HepG2 (cell line): Measurements from ENCODE around the gene PPP1CA. TPM values are rescaled to one million over a fixed set of nuclear protein-coding genes. Genes with fewer than 3 reads are reported as not detected.

Experiments
- ATAC-seq: fragments of 200-7000 bp; cut with Tn5 transposase; 3 replicates; pipeline ENCODE4 v1.9.1; 2020; ENCODE audit warnings: mild to moderate bottlenecking, moderate library complexity
- BruUV-seq: library from RNA; stranded (reverse); fragments of 400-500 nt; replicated peaks from 2 replicates; lab custom pipeline; 2021; lab: Mats Ljungman, UMichigan
- CTCF ChIA-PET: fragments of 300-600 bp; formaldehyde crosslinking; extraction: SDS; loops from one replicate; lab custom pipeline; 2021; ENCODE audit warnings: low total read pairs, inconsistent platforms, low intra/inter-chr PET ratio; lab: Yijun Ruan, JAX
- POLR2A ChIA-PET: fragments of 350-600 bp; sonication (Branson Sonifier 250); formaldehyde crosslinking; loops from one replicate; lab custom pipeline; 2020; ENCODE audit warnings: antibody characterized with exemption, inconsistent platforms; lab: Yijun Ruan, JAX
- DNase-seq: peaks from one replicate; pipeline ENCODE4 v3.0.0-alpha.2; 2015; ENCODE audit warnings: low spot score
- FAIRE-seq: peaks from 3 replicates; lab custom pipeline; 2011; peaks lifted over from hg19 to GRCh38; lab: Jason Lieb, UNC
- H2AFZ ChIP-seq: one replicate; pipeline ENCODE4 v1.6.1; 2011; ENCODE audit warnings: low read length, inconsistent platforms
- H3K27ac ChIP-seq: fragments of 300-600 bp; 3 replicates; pipeline ENCODE4 v1.8.0; 2011; ENCODE audit warnings: mixed run types, mild to moderate bottlenecking, mixed read lengths, low read length, inconsistent platforms; ENCODE audit not compliant: insufficient read depth; ENCODE audit errors: extremely low read length
- H3K27me3 ChIP-seq, 2 experiments: fragments of 200-600 bp in 1 of 2; 2 replicates in 1 of 2; 3 replicates in 1 of 2; pipeline versions ENCODE4 v1.6.0 to v1.8.0; 2011; ENCODE audit warnings: low read length in 2 of 2, mild to moderate bottlenecking in 2 of 2, moderate library complexity in 2 of 2, inconsistent platforms in 1 of 2; ENCODE audit not compliant: insufficient read depth in 2 of 2, control insufficient read depth in 1 of 2
- H3K36me3 ChIP-seq, 2 experiments: fragments of 200-600 bp in 1 of 2; replicated peaks in 1 of 2; 2 replicates in 1 of 2; 3 replicates in 1 of 2; pipeline versions ENCODE4 v1.5.1 to v1.8.0; 2011; ENCODE audit warnings: low read length in 2 of 2, inconsistent platforms in 1 of 2; ENCODE audit not compliant: insufficient read depth in 2 of 2, control insufficient read depth in 1 of 2
- H3K4me1 ChIP-seq: 2 replicates; pipeline ENCODE4 v1.5.1; 2012; ENCODE audit warnings: low read length, inconsistent platforms; ENCODE audit not compliant: insufficient read depth
- H3K4me2 ChIP-seq: 2 replicates; pipeline ENCODE4 v1.6.0; 2011; ENCODE audit warnings: low read depth, low read length, inconsistent platforms
- H3K4me3 ChIP-seq, 3 experiments: fragments of 200-600 bp in 1 of 3; sonication (generic), shearing (Covaris generic) in 1 of 3; replicated peaks in 1 of 3; 2 replicates each; pipeline ENCODE4 v1.5.1; 2011 to 2016; ENCODE audit warnings: low read length in 3 of 3, inconsistent platforms in 2 of 3, low read depth in 2 of 3, mild to moderate bottlenecking in 2 of 3, control low read depth in 1 of 3, mixed read lengths in 1 of 3; ENCODE audit not compliant: insufficient read depth in 1 of 3
- H3K79me2 ChIP-seq: one replicate; pipeline ENCODE4 v1.6.1; 2011; ENCODE audit warnings: low read length, inconsistent platforms; ENCODE audit not compliant: insufficient read depth
- H3K9ac ChIP-seq: 2 replicates; pipeline ENCODE4 v1.6.0; 2011; ENCODE audit warnings: mild to moderate bottlenecking, low read depth, low read length, inconsistent platforms; ENCODE audit not compliant: insufficient read depth
- H3K9me3 ChIP-seq: 2 replicates; pipeline ENCODE4 v1.5.1; 2012; ENCODE audit warnings: mild to moderate bottlenecking, low read length
- H4K20me1 ChIP-seq: 2 replicates; pipeline ENCODE4 v1.6.0; 2011; ENCODE audit warnings: inconsistent platforms, mild to moderate bottlenecking, low read length, moderate library complexity; ENCODE audit not compliant: insufficient read depth
- ATF7-NPFF ChIP-seq: sonication (generic); formaldehyde crosslinking; IDR thresholded peaks from 2 replicates; pipeline ENCODE4 v1.8.1; 2023; ENCODE audit warnings: mild to moderate bottlenecking, low read depth, missing genetic modification reagents, moderate library complexity
- HES4 ChIP-seq: sonication (generic); formaldehyde crosslinking; IDR thresholded peaks from 2 replicates; pipeline ENCODE4 v1.9.0; 2021; ENCODE audit warnings: mild to moderate bottlenecking, missing genetic modification reagents, borderline replicate concordance
- KAT7 ChIP-seq: IDR thresholded peaks from 2 replicates; pipeline ENCODE4 v1.6.1; 2018; ENCODE audit warnings: borderline replicate concordance, missing compliant biosample characterization
- MAFF ChIP-seq: IDR thresholded peaks from 2 replicates; pipeline ENCODE4 v1.6.1; 2011; ENCODE audit warnings: low read depth, low read length, improper control_type of control experiment
- MAFK ChIP-seq, 2 experiments: IDR thresholded peaks in 1 of 2; conservative IDR thresholded peaks in 1 of 2; 2 replicates each; pipeline ENCODE4 v1.6.1; 2011; ENCODE audit warnings: improper control_type of control experiment in 2 of 2, low read length in 2 of 2
- MTF1 ChIP-seq: sonication (generic); formaldehyde crosslinking; IDR thresholded peaks from 2 replicates; pipeline ENCODE4 v1.5.0; 2020; ENCODE audit warnings: missing genetic modification reagents
- RBM39 ChIP-seq: fragments of 200-400 bp; formaldehyde crosslinking; IDR thresholded peaks from one replicate; pipeline ENCODE4 v1.6.1; 2018; ENCODE audit warnings: antibody characterized with exemption, mild to moderate bottlenecking, low read depth, low read length; ENCODE audit not compliant: poor library complexity, severe bottlenecking
- SALL2 ChIP-seq: sonication (generic); formaldehyde crosslinking; IDR thresholded peaks from 2 replicates; pipeline ENCODE4 v1.8.1; 2023; ENCODE audit warnings: mild to moderate bottlenecking, missing genetic modification reagents, inconsistent platforms
- SOX13 ChIP-seq, 3 experiments: fragments of 450-650 bp in 1 of 3; sonication (generic) in 1 of 3; formaldehyde crosslinking in 1 of 3; IDR thresholded peaks in 2 of 3; conservative IDR thresholded peaks in 1 of 3; 2 replicates each; pipeline versions ENCODE4 v1.5.0 to v1.6.1; 2016 to 2020; ENCODE audit warnings: antibody characterized with exemption in 1 of 3, mild to moderate bottlenecking in 1 of 3, missing compliant biosample characterization in 1 of 3, missing genetic modification reagents in 1 of 3, moderate library complexity in 1 of 3
- ZNF644 ChIP-seq: IDR thresholded peaks from 2 replicates; pipeline ENCODE4 v1.6.1; 2016; ENCODE audit warnings: low read depth
- WGBS: methylation state at CpG from one replicate; pipeline ENCODE4 v1.1.6; 2017; ENCODE audit warnings: low lambda C conversion rate; 5-methylcytosine and 5-hydroxymethylcytosine counted together
- in situ Hi-C: cut with HindIII; loops from 2 replicates; pipeline ENCODE4 v1.10.0; 2017; ENCODE audit warnings: low pct_unique_long_range_greater_than_20kb; ENCODE audit not compliant: extremely low pct_ligation_motif_present
- intact Hi-C: fragments of 100-400 bp; cut with micrococcal nuclease; formaldehyde crosslinking; loops from one replicate; pipeline ENCODE4 v1.10.0; 2022; ENCODE audit not compliant: unreplicated experiment
- polyA plus RNA-seq, 8 experiments: library from polyadenylated mRNA; depleted of rRNA in 3 of 8; stranded (reverse) in 7 of 8; unstranded in 1 of 8; fragments of >200 nt; fragmentation: Illumina TruSeq in 4 of 8; extraction: Trizol in 4 of 8; gene quantifications; 2 replicates each; pipeline versions ENCODE4 v1.2.1 to v1.2.3, GENCODE V29; 2011 to 2016; ENCODE audit warnings: low read depth in 4 of 8, missing spikeins in 1 of 8, mixed read lengths in 1 of 8; ENCODE audit not compliant: insufficient read depth in 1 of 8
- total RNA-seq, 5 experiments: library from RNA; depleted of rRNA; stranded (reverse); fragments of >200 nt; fragmentation: Illumina TruSeq; extraction: Trizol; gene quantifications; 2 replicates each; pipeline ENCODE4 v1.2.3, GENCODE V29; 2016; ENCODE audit warnings: low read depth in 1 of 5

The PPP1CA gene
- total and polyA plus RNA-seq, 2 of the 13 experiments (the other 11 are each of a cell fraction or from before 2014, with no cell fraction given): 149 to 170 TPM

DNA sequence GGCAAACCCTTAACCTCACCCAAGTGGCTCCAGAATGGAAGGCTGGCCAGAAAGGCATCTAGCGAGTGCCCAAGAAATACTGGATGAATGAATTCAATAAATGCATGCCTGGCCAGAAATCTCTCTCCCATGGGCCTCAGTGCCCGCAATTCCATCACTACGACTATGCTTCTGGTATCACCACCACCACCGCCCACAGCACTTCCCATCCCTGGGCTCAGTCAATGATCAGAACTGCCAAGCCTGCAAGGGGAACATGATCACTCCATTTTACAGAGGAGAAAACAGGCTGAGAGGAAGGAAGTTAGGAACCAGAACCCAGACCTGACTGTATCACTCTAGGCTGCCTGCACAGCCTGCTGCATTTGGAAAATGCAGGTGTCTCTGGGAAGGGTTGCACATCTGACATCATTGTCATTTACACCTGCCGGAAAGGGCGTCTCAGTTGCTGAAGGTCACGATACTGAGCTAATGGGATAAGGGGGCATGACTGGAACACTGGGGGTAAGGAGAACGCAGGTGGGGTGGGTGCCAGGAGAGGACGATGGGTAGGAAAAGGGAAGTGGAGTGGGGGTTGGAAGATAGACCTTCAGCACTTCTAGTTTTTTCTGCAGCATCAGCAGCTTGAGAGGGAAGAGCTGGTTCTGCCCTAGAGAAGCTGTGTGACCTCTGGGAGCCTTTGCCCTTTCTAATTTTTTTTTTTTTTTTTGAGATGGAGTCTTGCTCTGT is 47.6 kb upstream of the PPP1CA start:
- FAIRE-seq (no peak), ATAC-seq (no peak), DNase-seq (no peak)
- in situ Hi-C loops (no loop called here), intact Hi-C loops (no loop called here)
- no peaks in the 10 kb centered on the region for H3K79me2 ChIP-seq
- CTCF ChIA-PET: no interaction called here
- peaks cover 5 to 44% of the 10 kb centered on the region in 2 experiments; a peak in 4 of 5 replicates for H3K27me3 ChIP-seq
- 50% methylated on average over 9 of the region's 9 CpGs for WGBS
- H3K9me3 ChIP-seq: no peaks in the 10 kb centered on the region
- TF ChIP-seq KAT7 (CRISPR knock-in tag) (no peak), ZNF644 (CRISPR knock-in tag) (no peak), MAFF (0 out of 2 replicates have a peak, but pooled peaks have one; percentile 4), SOX13 (IDR thresholded peaks at IDR 0.05) (no peak), SOX13 (CRISPR knock-in tag; conservative IDR thresholded peaks at IDR 0.05 in 1 of 2, IDR thresholded peaks at IDR 0.05 in 1 of 2) (no peak), RBM39 (no peak), SALL2 (CRISPR knock-in tag) (no peak), MAFK (conservative IDR thresholded peaks at IDR 0.05 in 1 of 2, IDR thresholded peaks at IDR 0.05 in 1 of 2; ENCODE audit: low read length in 2 of 2) (peak; percentile 37 to 52; a peak in 3 of 4 replicates), MTF1 (CRISPR knock-in tag) (no peak), HES4 (no peak), ATF7-NPFF (no peak)
- H3K4me1 ChIP-seq: peaks cover 23% of the 10 kb centered on the region
- H3K4me3 ChIP-seq: no peak overlapping the region
- no peak overlapping the region for H2AFZ ChIP-seq
- no peaks in the 10 kb centered on the region for H4K20me1 ChIP-seq
- POLR2A ChIA-PET: interaction anchor here (0.6 to 1.2 kb wide), 2 partner anchors 12 to 21 kb away, joined by 3 read pairs; partner anchors contain the start of gene RPS6KB2
- no peaks in the 10 kb centered on the region for H3K36me3 ChIP-seq
- no peak overlapping the region for H3K9ac ChIP-seq
- H3K4me2 ChIP-seq: no peak overlapping the region
- BruUV-seq: no TSS peak
- H3K27ac ChIP-seq: no peak overlapping the region
